Transverse colon (tissue), 4 donors: ENCODE results near the gene NLRP4. TPM values are rescaled to one million over a fixed set of nuclear protein-coding genes. Genes with fewer than 3 reads are reported as not detected.

Source experiments
- DNase-seq: peaks from one replicate; pipeline ENCODE4 v3.0.0-alpha.2; 2019
- H3K27ac ChIP-seq, 4 donors: fragments of 200-600 bp; sonication (generic); 2 replicates each; pipeline ENCODE4 v1.5.1; 2016 to 2018; ENCODE audit warnings: inconsistent platforms in 4 of 4
- H3K27me3 ChIP-seq: fragments of 200-600 bp; sonication (generic); 2 replicates; pipeline ENCODE4 v1.5.1; 2017; ENCODE audit warnings: inconsistent platforms
- H3K36me3 ChIP-seq, 4 donors: fragments of 200-600 bp; sonication (generic); 2 replicates each; pipeline ENCODE4 v1.5.1; 2017 to 2019; ENCODE audit warnings: inconsistent platforms in 4 of 4
- H3K4me1 ChIP-seq, 4 donors: fragments of 200-600 bp; sonication (generic); 2 replicates each; pipeline ENCODE4 v1.5.1; 2017 to 2020; ENCODE audit warnings: inconsistent platforms in 4 of 4
- H3K4me3 ChIP-seq, 4 donors: fragments of 200-600 bp; sonication (generic); 1 replicate in 1 of 4; 2 replicates in 3 of 4; pipeline versions ENCODE4 v1.5.1 to v1.6.1; 2017 to 2019; ENCODE audit warnings: inconsistent platforms in 4 of 4
- H3K9me3 ChIP-seq, 2 donors: fragments of 200-600 bp; sonication (generic); 2 replicates each; pipeline ENCODE4 v1.5.1; 2017 to 2019; ENCODE audit warnings: inconsistent platforms in 2 of 2
- CTCF ChIP-seq, 5 experiments: fragments of 200-600 bp in 3 of 5; fragments of 450-650 bp in 2 of 5; sonication (generic) in 3 of 5; IDR thresholded peaks; 1 replicate in 2 of 5; 2 replicates in 3 of 5; pipeline ENCODE4 v1.5.1; 2016 to 2017; ENCODE audit warnings: antibody characterized with exemption in 5 of 5, inconsistent platforms in 3 of 5, mild to moderate bottlenecking in 2 of 5, moderate library complexity in 1 of 5
- EP300 ChIP-seq: sonication (generic); formaldehyde crosslinking; IDR thresholded peaks from one replicate; pipeline ENCODE4 v1.6.1; 2017; ENCODE audit warnings: antibody characterized with exemption, low read depth
- POLR2A ChIP-seq: fragments of 450-650 bp; IDR thresholded peaks from one replicate; pipeline ENCODE4 v1.6.1; 2016; ENCODE audit warnings: antibody characterized with exemption, mild to moderate bottlenecking, moderate library complexity
- POLR2AphosphoS5 ChIP-seq, 3 donors: sonication (generic); formaldehyde crosslinking; IDR thresholded peaks; one replicate each; pipeline ENCODE4 v1.6.1; 2016; ENCODE audit warnings: antibody characterized with exemption in 3 of 3
- WGBS, 2 donors: methylation state at CpG; one replicate each; pipeline ENCODE4 v1.1.5; 2018; ENCODE audit warnings: low coverage in 1 of 2; 5-methylcytosine and 5-hydroxymethylcytosine counted together
- in situ Hi-C, 4 donors: fragments of 200-750 bp; cut with MboI; loops; one replicate each; pipeline versions ENCODE4 v1.15.0 to v1.15.1; 2017; ENCODE audit warnings: low sequenced_read_pairs in 3 of 4, low pct_ligation_motif_present in 1 of 4, low pct_unique_long_range_greater_than_20kb in 1 of 4
- intact Hi-C: fragments of 100-400 bp; cut with DNase I; formaldehyde crosslinking; loops from one replicate; pipeline ENCODE4 v1.15.1; 2023; ENCODE audit warnings: low total_unique reads
- total RNA-seq, 4 donors: library from RNA; depleted of rRNA; stranded (reverse); fragments of >200 nt; gene quantifications; one replicate each; pipeline ENCODE4 v1.1.0, GENCODE V29; 2016

The NLRP4 gene
- total RNA-seq, 4 donors from 2014 or later: not detected

- Histone ChIP-seq H3K4me1 (no peaks in the 10 kb centered on the region), H3K9me3 (no peaks in the 10 kb centered on the region), H3K4me3 (no peak overlapping the region), H3K27ac (no peak overlapping the region), H3K36me3 (no peaks in the 10 kb centered on the region), H3K27me3 (no peaks in the 10 kb centered on the region)
- intact Hi-C loops (no loop called here), in situ Hi-C loops (no loop called here)
- 54 to 71% methylated on average over 4 to 12 of the region's 13 CpGs for WGBS, 2 donors
- TF ChIP-seq POLR2A (no peak), CTCF (IDR thresholded peaks at IDR 0.05) (no peak), POLR2AphosphoS5 (IDR thresholded peaks at IDR 0.05) (no peak), EP300 (no peak)
- DNase-seq: no peak
Observed at GRCh38 chr19:55901369-55902079, 65.2 kb downstream of the NLRP4 start.

GRCh38 chr19:55902080-55902751 lies 65.9 kb downstream of the NLRP4 start:
- H3K27me3 ChIP-seq: no peaks in the 10 kb centered on the region
- 64 to 70% methylated on average over 4 to 9 of the region's 9 CpGs for WGBS, 2 donors
- no peak overlapping the region for H3K27ac ChIP-seq
- no peaks in the 10 kb centered on the region for H3K36me3 ChIP-seq
- no peak for TF ChIP-seq POLR2AphosphoS5 (IDR thresholded peaks at IDR 0.05)
- TF ChIP-seq EP300: no peak
- TF ChIP-seq CTCF (IDR thresholded peaks at IDR 0.05): no peak
- no peak for TF ChIP-seq POLR2A
- H3K4me1 ChIP-seq: no peaks in the 10 kb centered on the region
- H3K4me3 ChIP-seq: no peak overlapping the region
- intact Hi-C loops: no loop called here
- no peaks in the 10 kb centered on the region for H3K9me3 ChIP-seq
- DNase-seq: no peak
- in situ Hi-C loops: no loop called here

GRCh38 chr19:55907286-55907685 lies 70.9 kb downstream of the NLRP4 start:
- in situ Hi-C loops (no loop called here), intact Hi-C loops (no loop called here)
- Histone ChIP-seq H3K36me3 (no peaks in the 10 kb centered on the region), H3K4me3 (no peak overlapping the region), H3K4me1 (no peaks in the 10 kb centered on the region), H3K27ac (no peak overlapping the region), H3K9me3 (no peaks in the 10 kb centered on the region), H3K27me3 (no peaks in the 10 kb centered on the region)
- WGBS, 2 donors: 77 to 100% methylated on average over 1 to 7 of the region's 7 CpGs
- no peak for DNase-seq
- no peak for TF ChIP-seq CTCF (IDR thresholded peaks at IDR 0.05)
- TF ChIP-seq POLR2A: no peak
- no peak for TF ChIP-seq POLR2AphosphoS5 (IDR thresholded peaks at IDR 0.05)
- no peak for TF ChIP-seq EP300

GRCh38 chr19:55907746-55908145 lies 71.4 kb downstream of the NLRP4 start:
- Histone ChIP-seq H3K4me3 (no peak overlapping the region), H3K27me3 (no peaks in the 10 kb centered on the region), H3K9me3 (no peaks in the 10 kb centered on the region), H3K27ac (no peak overlapping the region), H3K4me1 (no peaks in the 10 kb centered on the region), H3K36me3 (no peaks in the 10 kb centered on the region)
- in situ Hi-C loops: no loop called here
- intact Hi-C loops: no loop called here
- TF ChIP-seq POLR2A: no peak
- no peak for TF ChIP-seq POLR2AphosphoS5 (IDR thresholded peaks at IDR 0.05)
- TF ChIP-seq EP300: no peak
- no peak for TF ChIP-seq CTCF (IDR thresholded peaks at IDR 0.05)
- no peak for DNase-seq
- 78 to 80% methylated on average over 1 to 3 of the region's 3 CpGs for WGBS, 2 donors
